Measurements from ENCODE around the gene RAPGEF4. TPM values are rescaled to one million over a fixed set of nuclear protein-coding genes. Genes with fewer than 3 reads are reported as not detected.

The RAPGEF4 gene
- total and polyA plus RNA-seq, 2 of the 8 experiments (the other 6 are each of a cell fraction or from before 2014, with no cell fraction given): 1.2 to 2.6 TPM

DNA sequence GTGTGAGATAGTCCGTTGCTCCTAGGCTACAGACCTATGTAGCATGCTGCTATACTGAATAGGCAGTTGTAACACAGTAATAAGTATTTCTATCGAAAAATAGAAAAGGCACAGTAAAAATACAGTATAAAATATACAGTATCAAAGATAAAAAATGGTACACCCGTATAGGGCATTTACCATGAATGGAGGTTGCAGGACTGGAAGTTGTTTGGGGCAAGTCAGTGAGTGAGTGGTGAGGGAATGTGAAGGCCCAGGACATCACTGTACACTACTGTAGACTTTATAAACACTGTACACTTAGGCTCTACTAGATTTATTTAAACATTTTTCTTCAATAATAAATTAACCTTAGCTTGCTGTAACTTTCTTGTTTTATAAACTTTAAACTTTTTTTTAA is 343.5 kb downstream of the RAPGEF4 start:
- H3K4me1 ChIP-seq (replicated peaks in 1 of 4; ENCODE audit: control insufficient read depth in 3 of 4, insufficient read depth in 4 of 4, low read length in 3 of 4): peaks cover 0 to 3% (median 1%) of the 10 kb centered on the region in 4 experiments; a peak in 4 of 7 replicates
- no peak overlapping the region for H4K91ac ChIP-seq (replicated peaks; ENCODE audit: insufficient read length, low read length)
- no peak for TF ChIP-seq FOSL1 (IDR thresholded peaks at IDR 0.05; ENCODE audit: insufficient read depth, low read depth, low read length)
- TF ChIP-seq RNF2 (IDR thresholded peaks at IDR 0.05; ENCODE audit: borderline replicate concordance, low read depth, low read length, missing control alignments, poor library complexity, severe bottlenecking): no peak
- no peak for TF ChIP-seq CEBPB (IDR thresholded peaks at IDR 0.05; ENCODE audit: low read depth, low read length)
- TF ChIP-seq ASH2L (IDR thresholded peaks at IDR 0.05; ENCODE audit: low read length): no peak
- no peak for TF ChIP-seq ATF3 (IDR thresholded peaks at IDR 0.05; ENCODE audit: insufficient read depth, low read depth, low read length)
- TF ChIP-seq SIX5 (IDR thresholded peaks at IDR 0.05; ENCODE audit: low read depth, low read length): no peak
- H4K5ac ChIP-seq (ENCODE audit: insufficient read length, low read depth, low read length): no peak overlapping the region
- H3K4me2 ChIP-seq (ENCODE audit: insufficient read depth in 1 of 2, low read depth in 2 of 2, low read length in 2 of 2): no peak overlapping the region
- H3K56ac ChIP-seq (replicated peaks; ENCODE audit: insufficient read length, low read depth, low read length): no peak overlapping the region
- DNase-seq (ENCODE audit: low read depth in 1 of 2, low spot score in 2 of 2) (no peak), FAIRE-seq (no peak)
- no peak overlapping the region for H2BK15ac ChIP-seq (ENCODE audit: low read length)
- H2BK20ac ChIP-seq (ENCODE audit: low read length): no peak overlapping the region
- no peak overlapping the region for H3K14ac ChIP-seq (ENCODE audit: insufficient read length)
- no peak overlapping the region for H4K8ac ChIP-seq (ENCODE audit: extremely low read depth, insufficient read depth, low read length)
- H3K27ac ChIP-seq (ENCODE audit: low read depth, low read length): no peak overlapping the region
- H2AK5ac ChIP-seq (ENCODE audit: low read depth, low read length): no peak overlapping the region
- ChIA-PET POLR2A (ENCODE audit: partially characterized antibody) (interaction anchor here (1.4 kb wide), 1 partner anchor 8 kb away, joined by 3 read pairs; no protein-coding TSS in a partner anchor), CTCF (ENCODE audit: partially characterized antibody) (interaction anchor here (0.6 to 6.4 kb wide), 5 partner anchors 12 to 322 kb away, joined by 3 to 40 read pairs (median 4); no protein-coding TSS in a partner anchor)
- H2BK12ac ChIP-seq (ENCODE audit: low read depth, low read length): no peak overlapping the region
- no peak overlapping the region for H3K4me3 ChIP-seq (ENCODE audit: extremely low read depth in 1 of 4, insufficient read depth in 2 of 4, low read depth in 3 of 4, low read length in 4 of 4)
- 89% methylated on average over 3 of the region's 3 CpGs; no CpG with 5 or more reads in 1 of the 2 experiments for WGBS, 2 experiments (ENCODE audit: extremely low coverage in 1 of 2, insufficient coverage in 1 of 2, insufficient read length in 1 of 2, insufficient replicate concordance in 2 of 2, low coverage in 1 of 2, low lambda C conversion rate in 2 of 2, missing lambda C conversion rate in 1 of 2)
- H3K79me2 ChIP-seq (ENCODE audit: control insufficient read depth in 1 of 2, insufficient read depth in 2 of 2, low read length in 2 of 2): peaks cover 0 to 3% of the 10 kb centered on the region in 2 experiments; a peak in 1 of 4 replicates
- no peaks in the 10 kb centered on the region for H3K79me1 ChIP-seq (ENCODE audit: low read depth, low read length)
- no peaks in the 10 kb centered on the region for H4K20me1 ChIP-seq (replicated peaks in 1 of 2; ENCODE audit: control insufficient read depth in 1 of 2, insufficient read depth in 2 of 2, low read length in 2 of 2)
- H3K18ac ChIP-seq (ENCODE audit: extremely low read depth, low read length): no peak overlapping the region
- no peak overlapping the region for H2AFZ ChIP-seq (ENCODE audit: low read length)
- H3K9me3 ChIP-seq (ENCODE audit: insufficient read depth in 2 of 2, low read depth in 1 of 2, low read length in 1 of 2): no peaks in the 10 kb centered on the region
- H3K23me2 ChIP-seq (ENCODE audit: low read depth, low read length): peaks cover 3% of the 10 kb centered on the region
- no peak overlapping the region for H2BK120ac ChIP-seq (replicated peaks; ENCODE audit: low read depth, low read length)
- H3K4ac ChIP-seq (replicated peaks; ENCODE audit: insufficient read length, low read depth, low read length): peak overlapping the region; percentile 80
- H3K36me3 ChIP-seq (ENCODE audit: control insufficient read depth in 2 of 4, insufficient read depth in 4 of 4, low read length in 3 of 4): no peaks in the 10 kb centered on the region
- no peak overlapping the region for H3K23ac ChIP-seq (ENCODE audit: insufficient read length)
- no peak overlapping the region for H2BK5ac ChIP-seq (ENCODE audit: low read depth, low read length)
- H3K9ac ChIP-seq (replicated peaks in 1 of 4; ENCODE audit: extremely low read depth in 1 of 4, low read depth in 3 of 4, low read length in 3 of 4): no peak overlapping the region
- H3K27me3 ChIP-seq (replicated peaks in 1 of 4; ENCODE audit: control insufficient read depth in 3 of 4, extremely low read depth in 1 of 4, insufficient read depth in 3 of 4, low read length in 3 of 4): no peaks in the 10 kb centered on the region

Measured in H1 (cell line).